ENCODE results near the gene CRABP1.

CRABP1 gene

DNA sequence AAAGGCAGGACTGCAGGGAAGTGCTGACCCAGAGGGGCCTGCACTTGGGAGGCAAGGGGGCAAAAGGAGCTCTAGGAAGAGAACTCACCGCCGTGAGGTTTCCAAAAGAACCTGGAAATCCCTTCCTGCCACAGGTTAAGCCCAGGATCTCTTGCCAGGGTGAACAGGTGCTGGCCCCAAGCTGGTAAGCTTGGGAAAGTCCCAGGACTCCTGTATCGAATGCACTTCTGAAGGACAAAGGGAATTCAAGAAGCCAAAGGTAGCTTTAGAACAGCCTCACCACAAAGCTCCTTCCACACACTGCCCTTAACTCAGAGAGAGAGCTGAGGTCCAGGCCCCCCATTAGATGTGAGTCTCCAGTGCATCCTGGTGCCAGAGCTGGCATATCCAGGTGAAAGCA lies 28.9 kb upstream of the CRABP1 start:
- Histone ChIP-seq H3K9me3 (ENCODE audit: insufficient read depth, low read length) (no peaks in the 10 kb centered on the region), H3K4me2 (ENCODE audit: low read depth, low read length, poor library complexity, severe bottlenecking) (no peak overlapping the region), H3F3A (ENCODE audit: insufficient read depth) (no peaks in the 10 kb centered on the region), H2AFZ (ENCODE audit: low read depth, low read length, severe bottlenecking) (no peak overlapping the region), H3K9me2 (replicated peaks; ENCODE audit: insufficient read depth, low read length) (no peaks in the 10 kb centered on the region), H4K20me1 (ENCODE audit: low read depth, low read length) (no peaks in the 10 kb centered on the region), H3K27me3 (ENCODE audit: low read length) (no peaks in the 10 kb centered on the region), H3K9ac (ENCODE audit: low read length) (no peak overlapping the region), H3K36me3 (ENCODE audit: low read length) (no peaks in the 10 kb centered on the region), H3K4me3 (ENCODE audit: insufficient read depth, low read length, poor library complexity, severe bottlenecking) (no peak overlapping the region), H3K27ac (ENCODE audit: low read depth, low read length) (no peak overlapping the region), H3K79me2 (ENCODE audit: insufficient read depth, low read length) (no peaks in the 10 kb centered on the region)
- no peak for TF ChIP-seq EZH2phosphoT487 (conservative IDR thresholded peaks at IDR 0.05; ENCODE audit: low read length)
- TF ChIP-seq CTCF (IDR thresholded peaks at IDR 0.05; ENCODE audit: insufficient read depth, low read length, poor library complexity, severe bottlenecking): no peak

- Histone ChIP-seq H3K4me2 (ENCODE audit: low read depth, low read length, poor library complexity, severe bottlenecking) (no peak overlapping the region), H3K36me3 (ENCODE audit: low read length) (no peaks in the 10 kb centered on the region), H3K27ac (ENCODE audit: low read depth, low read length) (no peak overlapping the region), H4K20me1 (ENCODE audit: low read depth, low read length) (no peaks in the 10 kb centered on the region), H2AFZ (ENCODE audit: low read depth, low read length, severe bottlenecking) (no peak overlapping the region), H3K9ac (ENCODE audit: low read length) (no peak overlapping the region), H3K4me3 (ENCODE audit: insufficient read depth, low read length, poor library complexity, severe bottlenecking) (no peak overlapping the region), H3K27me3 (ENCODE audit: low read length) (no peaks in the 10 kb centered on the region), H3K9me2 (replicated peaks; ENCODE audit: insufficient read depth, low read length) (no peaks in the 10 kb centered on the region), H3F3A (ENCODE audit: insufficient read depth) (no peaks in the 10 kb centered on the region), H3K9me3 (ENCODE audit: insufficient read depth, low read length) (no peaks in the 10 kb centered on the region), H3K79me2 (ENCODE audit: insufficient read depth, low read length) (no peaks in the 10 kb centered on the region)
- no peak for TF ChIP-seq CTCF (IDR thresholded peaks at IDR 0.05; ENCODE audit: insufficient read depth, low read length, poor library complexity, severe bottlenecking)
- no peak for TF ChIP-seq EZH2phosphoT487 (conservative IDR thresholded peaks at IDR 0.05; ENCODE audit: low read length)
Measured at GRCh38 chr15:78312536-78312935, 27.6 kb upstream of the CRABP1 start.

GRCh38 chr15:78312957-78313356 lies 27.2 kb upstream of the CRABP1 start:
- Histone ChIP-seq H3K27me3 (ENCODE audit: low read length) (no peaks in the 10 kb centered on the region), H3K27ac (ENCODE audit: low read depth, low read length) (no peak overlapping the region), H3K4me2 (ENCODE audit: low read depth, low read length, poor library complexity, severe bottlenecking) (no peak overlapping the region), H3K9me3 (ENCODE audit: insufficient read depth, low read length) (no peaks in the 10 kb centered on the region), H3K4me3 (ENCODE audit: insufficient read depth, low read length, poor library complexity, severe bottlenecking) (no peak overlapping the region), H3K79me2 (ENCODE audit: insufficient read depth, low read length) (no peaks in the 10 kb centered on the region), H3K9ac (ENCODE audit: low read length) (no peak overlapping the region), H3K9me2 (replicated peaks; ENCODE audit: insufficient read depth, low read length) (no peaks in the 10 kb centered on the region), H3K36me3 (ENCODE audit: low read length) (no peaks in the 10 kb centered on the region), H2AFZ (ENCODE audit: low read depth, low read length, severe bottlenecking) (no peak overlapping the region), H4K20me1 (ENCODE audit: low read depth, low read length) (no peaks in the 10 kb centered on the region), H3F3A (ENCODE audit: insufficient read depth) (no peaks in the 10 kb centered on the region)
- TF ChIP-seq EZH2phosphoT487 (conservative IDR thresholded peaks at IDR 0.05; ENCODE audit: low read length): no peak
- TF ChIP-seq CTCF (IDR thresholded peaks at IDR 0.05; ENCODE audit: insufficient read depth, low read length, poor library complexity, severe bottlenecking): no peak

- Histone ChIP-seq H3F3A (ENCODE audit: insufficient read depth) (no peaks in the 10 kb centered on the region), H3K9ac (ENCODE audit: low read length) (no peak overlapping the region), H3K9me2 (replicated peaks; ENCODE audit: insufficient read depth, low read length) (no peaks in the 10 kb centered on the region), H3K36me3 (ENCODE audit: low read length) (no peaks in the 10 kb centered on the region), H3K79me2 (ENCODE audit: insufficient read depth, low read length) (no peaks in the 10 kb centered on the region), H3K9me3 (ENCODE audit: insufficient read depth, low read length) (no peaks in the 10 kb centered on the region), H2AFZ (ENCODE audit: low read depth, low read length, severe bottlenecking) (no peak overlapping the region), H3K4me3 (ENCODE audit: insufficient read depth, low read length, poor library complexity, severe bottlenecking) (no peak overlapping the region), H3K4me2 (ENCODE audit: low read depth, low read length, poor library complexity, severe bottlenecking) (no peak overlapping the region), H3K27ac (ENCODE audit: low read depth, low read length) (no peak overlapping the region), H4K20me1 (ENCODE audit: low read depth, low read length) (no peaks in the 10 kb centered on the region), H3K27me3 (ENCODE audit: low read length) (no peaks in the 10 kb centered on the region)
- no peak for TF ChIP-seq EZH2phosphoT487 (conservative IDR thresholded peaks at IDR 0.05; ENCODE audit: low read length)
Measured at GRCh38 chr15:78313383-78313782, 26.8 kb upstream of the CRABP1 start.
